NT2/D1 (cell line): Measurements from ENCODE around the gene FHL5.

Experiments
- SUZ12 ChIP-seq: IDR thresholded peaks from 2 replicates; pipeline ENCODE4 v1.6.1; 2011; ENCODE audit not compliant: insufficient read length, insufficient read depth; ENCODE audit errors: extremely low read depth
- YY1 ChIP-seq: IDR thresholded peaks from 2 replicates; pipeline ENCODE4 v1.6.1; 2011; ENCODE audit not compliant: insufficient read length, insufficient read depth
- ZNF274 ChIP-seq: IDR thresholded peaks from 2 replicates; pipeline ENCODE4 v1.6.1; 2011; ENCODE audit warnings: mild to moderate bottlenecking, low read depth, low read length

GRCh38 chr6:96645106-96645505, 82.2 kb downstream of the FHL5 start:
- TF ChIP-seq YY1 (no peak), ZNF274 (no peak), SUZ12 (no peak)
